ENCODE data around the gene ZSWIM6.

The ZSWIM6 gene

GRCh38 chr5:61307611-61308010 lies 24.4 kb upstream of the ZSWIM6 start:
- DNase-seq = no peak

- no peak for DNase-seq
Observed at GRCh38 chr5:61308712-61309111, 23.3 kb upstream of the ZSWIM6 start.

GRCh38 chr5:61309115-61309514 lies 22.9 kb upstream of the ZSWIM6 start:
- DNase-seq = no peak

GRCh38 chr5:61311056-61311610 lies 20.9 kb upstream of the ZSWIM6 start:
- DNase-seq = no peak

- DNase-seq = no peak
Observed at GRCh38 chr5:61311836-61312808, 19.9 kb upstream of the ZSWIM6 start.

GRCh38 chr5:61313960-61314681 lies 17.9 kb upstream of the ZSWIM6 start:
- DNase-seq = no peak

GRCh38 chr5:61318376-61318775 lies 13.7 kb upstream of the ZSWIM6 start:
- DNase-seq = no peak

- no peak for DNase-seq
Observed at GRCh38 chr5:61319388-61320146, 12.5 kb upstream of the ZSWIM6 start.

GRCh38 chr5:61320860-61321259 lies 11.2 kb upstream of the ZSWIM6 start:
- DNase-seq = no peak

GRCh38 chr5:61321669-61322068 lies 10.4 kb upstream of the ZSWIM6 start:
- DNase-seq = no peak

- DNase-seq = no peak
Observed at GRCh38 chr5:61322738-61323725, 9.0 kb upstream of the ZSWIM6 start.

GRCh38 chr5:61327760-61328753 lies 4.0 kb upstream of the ZSWIM6 start:
- DNase-seq = no peak

- DNase-seq = no peak
Observed at GRCh38 chr5:61328791-61329549, 3.1 kb upstream of the ZSWIM6 start.

GRCh38 chr5:61329550-61330128 lies 2.4 kb upstream of the ZSWIM6 start:
- DNase-seq = no peak

- DNase-seq = peak in 1 of 2 donors; percentile 66
Observed at GRCh38 chr5:61330341-61330844, 1.7 kb upstream of the ZSWIM6 start.

- DNase-seq = peak; percentile 50 to 74
Observed at GRCh38 chr5:61330845-61331406, 1.1 kb upstream of the ZSWIM6 start.

- DNase-seq = no peak
Observed at GRCh38 chr5:61332358-61332749, 296 bp downstream of the ZSWIM6 start.

- DNase-seq = no peak
Observed at GRCh38 chr5:61332851-61333320, 828 bp downstream of the ZSWIM6 start.
